ENCODE results near the gene CCDC91.

- TF ChIP-seq CTCF (IDR thresholded peaks at IDR 0.05) (no peak), SP1 (CRISPR knock-in tag; conservative IDR thresholded peaks at IDR 0.05) (no peak), ZNF416 (CRISPR knock-in tag; IDR thresholded peaks at IDR 0.05) (no peak), CREB1 (CRISPR knock-in tag; IDR thresholded peaks at IDR 0.05) (no peak)
These were observed 401.6 kb downstream of the CCDC91 start for GRCh38 chr12:28591831-28592230.
